Ishikawa (cell line): ENCODE measurements around the gene S100A2.

Experiments
- CEBPB ChIP-seq: IDR thresholded peaks from 2 replicates; pipeline ENCODE4 v1.6.1; 2012
- CREB1 ChIP-seq: IDR thresholded peaks from 2 replicates; pipeline ENCODE4 v1.6.1; 2012; ENCODE audit warnings: low read depth
- EGR1 ChIP-seq: IDR thresholded peaks from 2 replicates; pipeline ENCODE4 v1.6.1; 2012
- EP300 ChIP-seq: IDR thresholded peaks from 2 replicates; pipeline ENCODE4 v1.6.1; 2012; ENCODE audit warnings: borderline replicate concordance
- FOXM1 ChIP-seq: IDR thresholded peaks from 2 replicates; pipeline ENCODE4 v1.6.1; 2012; ENCODE audit warnings: low read depth, borderline replicate concordance
- NFIC ChIP-seq: IDR thresholded peaks from 2 replicates; pipeline ENCODE4 v1.6.1; 2012
- RAD21 ChIP-seq: IDR thresholded peaks from 2 replicates; pipeline ENCODE4 v1.6.1; 2012; ENCODE audit warnings: low read depth
- REST ChIP-seq: IDR thresholded peaks from 2 replicates; pipeline ENCODE4 v1.6.1; 2012; ENCODE audit warnings: low read depth, mild to moderate bottlenecking
- TAF1 ChIP-seq: IDR thresholded peaks from 2 replicates; pipeline ENCODE4 v1.6.1; 2012; ENCODE audit warnings: low read depth, mild to moderate bottlenecking
- TCF12 ChIP-seq: IDR thresholded peaks from 2 replicates; pipeline ENCODE4 v1.6.1; 2012; ENCODE audit warnings: low read depth
- TEAD4 ChIP-seq: IDR thresholded peaks from 2 replicates; pipeline ENCODE4 v1.6.1; 2012
- YY1 ChIP-seq: IDR thresholded peaks from 2 replicates; pipeline ENCODE4 v1.6.1; 2012; ENCODE audit warnings: low read depth
- ZBTB7A ChIP-seq: IDR thresholded peaks from 2 replicates; pipeline ENCODE4 v1.6.1; 2012; ENCODE audit warnings: low read depth
- TF ChIP-seq, protein P1 (sequence below): IDR thresholded peaks from 2 replicates; pipeline ENCODE4 v1.6.1; 2012
- TF ChIP-seq, protein P2 (sequence below): IDR thresholded peaks from 2 replicates; pipeline ENCODE4 v1.6.1; 2012

S100A2 gene

GRCh38 chr1:153570874-153571273, 5.2 kb upstream of the S100A2 start:
- no peak for TF ChIP-seq CREB1

- TF ChIP-seq FOXM1 (no peak), TEAD4 (no peak), EGR1 (0 out of 2 replicates have a peak, but pooled peaks have one; percentile 5)
- TF ChIP-seq, protein P1, sequence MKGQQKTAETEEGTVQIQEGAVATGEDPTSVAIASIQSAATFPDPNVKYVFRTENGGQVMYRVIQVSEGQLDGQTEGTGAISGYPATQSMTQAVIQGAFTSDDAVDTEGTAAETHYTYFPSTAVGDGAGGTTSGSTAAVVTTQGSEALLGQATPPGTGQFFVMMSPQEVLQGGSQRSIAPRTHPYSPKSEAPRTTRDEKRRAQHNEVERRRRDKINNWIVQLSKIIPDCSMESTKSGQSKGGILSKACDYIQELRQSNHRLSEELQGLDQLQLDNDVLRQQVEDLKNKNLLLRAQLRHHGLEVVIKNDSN: no peak
Observed at GRCh38 chr1:153569465-153569864, 3.8 kb upstream of the S100A2 start.

GRCh38 chr1:153568367-153569099, 2.9 kb upstream of the S100A2 start:
- TF ChIP-seq EGR1: no peak
- TF ChIP-seq RAD21: peak; percentile 99
- peak; percentile 62 for TF ChIP-seq TEAD4
- peak; percentile 52; the same call in 1 of the 2 replicates for TF ChIP-seq NFIC
- TF ChIP-seq TCF12: peak; percentile 61; the same call in 1 of the 2 replicates
- peak; percentile 21; the same call in 1 of the 2 replicates for TF ChIP-seq EP300
- TF ChIP-seq ZBTB7A: no peak; the same call in 1 of the 2 replicates
- TF ChIP-seq, protein P2, sequence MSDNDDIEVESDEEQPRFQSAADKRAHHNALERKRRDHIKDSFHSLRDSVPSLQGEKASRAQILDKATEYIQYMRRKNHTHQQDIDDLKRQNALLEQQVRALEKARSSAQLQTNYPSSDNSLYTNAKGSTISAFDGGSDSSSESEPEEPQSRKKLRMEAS: peak; percentile 31; the same call in 1 of the 2 replicates

- TF ChIP-seq ZBTB7A: no peak
- TF ChIP-seq, protein P1: no peak
- TF ChIP-seq EP300: no peak; the same call in 1 of the 2 replicates
- TF ChIP-seq REST: no peak
Observed at GRCh38 chr1:153567621-153568366, 2.1 kb upstream of the S100A2 start.

- TF ChIP-seq RAD21: peak; percentile 32; the same call in 1 of the 2 replicates
- peak; percentile 56; the same call in 1 of the 2 replicates for TF ChIP-seq CEBPB
- TF ChIP-seq, protein P1: peak; percentile 39; the same call in 1 of the 2 replicates
- peak; percentile 92 for TF ChIP-seq NFIC
- TF ChIP-seq ZBTB7A: peak; percentile 96
- peak; percentile 97 for TF ChIP-seq EP300
- TF ChIP-seq YY1: peak; percentile 79
- peak; percentile 28; the same call in 1 of the 2 replicates for TF ChIP-seq EGR1
- TF ChIP-seq FOXM1: peak; percentile 94
- peak; percentile 99 for TF ChIP-seq TCF12
- peak; percentile 98 for TF ChIP-seq TEAD4
- peak; percentile 75 for TF ChIP-seq TAF1
- TF ChIP-seq CREB1: no peak
- TF ChIP-seq, protein P2: peak; percentile 87
- no peak for TF ChIP-seq REST
Observed at GRCh38 chr1:153566414-153567371, 1.0 kb upstream of the S100A2 start.
